GM10847 (cell line): ENCODE measurements around the gene TUBGCP6.

ENCODE experiments used
- POLR2A ChIP-seq: IDR thresholded peaks from 2 replicates; pipeline ENCODE4 v1.6.1; 2011; ENCODE audit not compliant: insufficient read length; ENCODE audit errors: extremely low read depth

Gene TUBGCP6

DNA sequence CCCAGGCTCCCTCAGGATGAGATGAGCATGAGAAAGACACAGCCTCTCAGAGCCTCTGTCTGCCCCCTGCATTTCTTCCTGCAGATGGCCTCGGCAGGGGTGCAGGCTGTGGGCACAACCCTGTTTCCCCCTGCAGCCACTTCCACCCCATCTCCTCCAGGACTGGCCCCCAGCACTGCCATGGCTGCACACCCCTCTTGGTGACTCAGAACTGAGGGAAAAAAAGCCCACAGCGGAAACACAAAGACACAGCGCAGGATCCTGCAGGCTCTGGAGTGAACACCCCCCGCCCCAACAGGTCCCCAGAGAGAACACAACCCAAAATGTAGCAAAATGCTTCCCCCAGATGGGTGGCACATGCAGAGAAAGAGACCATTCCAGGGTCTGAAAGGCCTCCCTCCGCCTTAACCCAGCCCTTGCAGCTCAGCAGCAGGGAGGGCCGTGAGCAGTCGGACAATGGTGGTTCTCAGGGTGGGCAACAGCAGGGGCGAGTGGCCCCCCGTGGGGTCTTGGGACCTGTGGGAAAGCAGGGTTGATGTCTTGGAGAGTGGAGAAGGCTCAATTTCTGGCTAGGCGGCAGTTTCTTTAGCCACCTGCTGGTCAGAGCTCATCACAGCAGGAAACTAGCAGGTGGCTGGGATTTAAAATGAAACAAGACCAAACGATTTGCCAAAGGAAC, 8.0 kb downstream of the TUBGCP6 start:
- TF ChIP-seq POLR2A, result no peak

DNA sequence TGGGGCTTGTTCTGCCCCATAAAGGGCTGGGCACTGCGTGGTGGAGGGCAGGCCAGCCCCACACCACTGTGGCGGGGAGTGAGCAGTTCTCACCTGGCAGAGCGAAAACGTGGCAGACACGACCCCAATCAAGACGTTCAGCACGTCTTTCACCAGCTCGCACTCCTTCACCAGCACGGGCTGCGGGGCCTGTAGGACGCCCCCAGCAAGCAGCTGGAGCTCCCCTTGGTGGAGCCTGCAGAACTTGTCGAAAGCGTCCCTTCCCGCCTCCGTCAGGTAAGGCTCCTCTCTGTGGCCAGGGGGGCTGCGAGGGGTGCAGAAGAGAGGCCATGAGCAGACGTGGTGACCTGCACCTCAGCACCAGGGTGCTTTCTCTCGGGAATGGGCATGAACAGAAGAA, 11.6 kb downstream of the TUBGCP6 start:
- TF ChIP-seq POLR2A, result no peak

DNA sequence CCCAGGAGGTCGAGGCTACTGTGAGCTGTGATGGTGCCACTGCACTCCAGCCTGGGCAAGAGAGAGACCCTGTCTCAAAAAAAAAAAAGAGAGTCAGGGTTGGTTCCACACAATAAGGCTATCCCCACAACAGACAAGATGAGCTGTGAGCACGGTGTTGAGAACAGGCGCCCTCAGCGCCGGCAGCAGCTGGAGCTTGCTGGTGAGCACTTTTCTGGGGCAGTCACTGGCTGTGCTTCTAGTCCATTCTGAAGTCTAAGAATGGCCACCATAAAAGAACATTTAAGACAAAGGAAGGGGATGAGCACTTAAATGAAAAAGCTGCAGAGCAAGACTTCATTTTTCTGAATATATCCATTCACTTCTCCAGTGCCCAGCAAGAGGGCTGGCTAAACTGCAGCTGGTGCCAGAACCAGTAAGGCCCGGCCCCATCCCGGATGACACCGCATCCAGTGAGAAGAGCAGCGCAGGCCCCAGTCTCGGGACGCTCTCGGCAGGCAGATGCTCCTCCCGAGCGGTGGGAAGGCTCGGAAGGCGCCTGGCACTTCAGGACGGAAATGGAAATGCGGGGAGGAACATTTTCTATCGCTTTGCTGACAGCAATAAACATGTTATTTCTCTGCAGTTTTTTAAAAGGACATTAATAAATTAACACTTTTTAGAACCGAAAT, 12.2 kb downstream of the TUBGCP6 start:
- TF ChIP-seq POLR2A, result no peak

DNA sequence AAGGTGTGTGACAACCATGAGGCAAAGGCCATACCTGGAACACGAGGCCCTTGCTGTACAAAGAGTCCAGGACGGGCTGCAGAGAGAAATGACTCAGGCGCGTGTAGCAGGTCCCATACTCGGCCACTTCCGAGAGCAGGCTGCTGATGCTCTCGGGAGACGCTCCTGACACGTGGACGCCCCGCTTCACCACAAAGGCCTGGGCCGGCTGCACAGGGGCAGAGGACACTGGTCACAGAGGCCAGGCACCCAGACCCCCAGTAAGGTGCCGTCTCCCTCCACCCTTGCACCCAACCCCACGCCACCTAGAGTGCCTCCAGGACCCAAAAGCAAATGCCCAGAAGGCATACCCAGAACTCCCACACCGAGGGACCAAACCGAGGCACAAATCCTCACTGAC, 15.5 kb downstream of the TUBGCP6 start:
- TF ChIP-seq POLR2A, result no peak

DNA sequence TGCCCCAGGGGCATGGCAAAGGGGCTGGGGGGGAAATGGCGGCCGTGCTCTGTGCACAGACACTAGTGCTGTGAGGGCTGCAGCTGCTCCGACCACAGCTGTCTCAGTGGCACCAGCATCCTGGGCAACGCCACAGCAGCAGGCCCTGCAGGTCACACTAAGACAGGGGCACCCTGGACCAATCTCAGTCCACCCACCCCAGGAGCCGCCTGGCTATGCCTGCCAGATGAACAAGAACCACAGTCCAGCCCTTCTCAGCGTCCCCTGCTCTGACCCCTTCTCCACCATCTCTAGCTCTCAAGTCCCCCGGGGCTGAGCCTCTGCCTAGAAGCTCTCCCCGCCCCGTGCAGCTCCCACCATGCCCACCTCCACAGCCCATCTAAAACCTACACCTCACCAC, 16.5 kb downstream of the TUBGCP6 start:
- no peak for TF ChIP-seq POLR2A

DNA sequence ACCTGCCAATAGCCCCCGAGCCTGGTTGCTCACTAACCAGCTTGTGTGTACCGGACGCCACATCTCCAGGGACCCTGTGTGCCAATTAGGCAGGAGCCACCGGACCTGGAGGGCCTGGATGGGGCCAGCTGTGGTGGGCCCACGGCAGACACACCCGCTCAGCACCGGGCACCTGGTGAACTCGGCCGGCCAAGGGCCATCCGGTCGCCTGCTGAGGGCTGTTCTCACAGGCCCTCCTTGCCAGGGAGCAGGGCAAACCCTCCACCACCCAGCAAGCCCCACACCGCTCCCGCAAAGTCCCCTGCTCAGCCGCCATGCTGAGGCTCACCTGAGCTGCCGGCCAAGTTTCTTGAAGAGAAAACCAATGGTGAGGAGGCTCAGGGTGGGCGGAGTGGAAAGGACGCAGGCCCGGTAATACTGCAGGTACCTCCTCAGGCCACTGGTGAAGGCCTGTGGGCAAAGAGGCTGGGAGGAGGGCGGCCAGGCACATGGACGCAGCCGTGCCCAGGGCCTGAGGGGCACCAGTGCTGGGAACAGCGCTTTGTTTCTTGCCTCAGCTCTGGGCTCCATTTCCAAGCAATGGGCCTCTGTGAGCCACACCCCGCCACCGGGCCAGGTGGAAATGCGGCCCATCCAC, 17.1 kb downstream of the TUBGCP6 start:
- TF ChIP-seq POLR2A, result no peak

DNA sequence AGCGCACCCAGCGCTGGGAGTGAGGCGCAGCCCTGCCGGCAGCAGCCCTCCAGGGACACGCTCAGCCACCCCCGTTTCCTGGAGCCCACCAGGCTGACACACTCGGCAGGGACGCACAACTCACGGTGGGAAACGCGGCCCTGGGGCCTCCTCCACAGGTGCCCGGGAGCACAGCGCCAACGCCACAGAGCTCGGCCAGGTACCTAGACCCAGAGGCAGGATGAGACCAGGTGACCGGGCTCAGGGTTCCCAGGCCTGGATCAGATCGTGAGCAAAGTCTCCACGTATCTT, 18.0 kb downstream of the TUBGCP6 start:
- no peak for TF ChIP-seq POLR2A

DNA sequence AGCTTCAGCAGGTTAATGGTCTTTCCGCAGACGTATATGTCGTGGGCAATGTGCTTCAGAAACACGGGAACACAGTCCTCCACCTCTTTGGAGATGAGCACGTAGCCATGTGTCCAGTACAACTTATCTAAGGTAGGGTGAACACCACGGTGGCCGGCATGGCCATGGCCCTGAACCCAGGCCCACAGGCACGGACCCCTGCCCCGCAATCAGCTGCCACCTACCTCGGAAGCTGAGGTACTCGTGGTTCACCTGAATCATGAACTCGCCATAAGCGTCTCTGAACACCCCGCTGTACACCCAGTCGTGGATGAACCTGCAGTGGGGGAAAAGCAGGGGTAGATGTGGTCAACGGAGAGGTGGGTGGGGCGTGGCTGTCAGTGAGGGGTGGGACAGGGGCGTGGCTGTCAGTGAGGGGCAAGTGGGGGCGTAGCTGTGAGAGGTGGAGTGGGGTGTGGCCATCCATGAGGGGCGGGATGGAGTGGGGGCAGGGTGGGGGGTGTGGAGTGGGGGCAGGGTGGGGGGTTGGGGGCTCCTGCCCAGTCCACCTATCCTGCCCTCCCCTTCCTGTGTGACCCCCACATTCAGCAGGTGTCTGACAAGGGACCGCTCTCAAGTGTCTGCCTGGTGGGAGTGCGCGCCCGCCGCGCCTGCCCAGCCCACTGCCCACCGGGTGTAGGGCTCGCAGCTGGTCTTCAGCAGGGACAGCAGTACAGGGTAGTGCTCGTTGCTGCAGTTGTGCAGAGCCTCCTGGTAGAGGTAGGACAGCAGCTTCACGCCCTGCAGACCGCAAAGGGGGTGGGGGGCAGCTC, 18.6 kb downstream of the TUBGCP6 start:
- no peak for TF ChIP-seq POLR2A

DNA sequence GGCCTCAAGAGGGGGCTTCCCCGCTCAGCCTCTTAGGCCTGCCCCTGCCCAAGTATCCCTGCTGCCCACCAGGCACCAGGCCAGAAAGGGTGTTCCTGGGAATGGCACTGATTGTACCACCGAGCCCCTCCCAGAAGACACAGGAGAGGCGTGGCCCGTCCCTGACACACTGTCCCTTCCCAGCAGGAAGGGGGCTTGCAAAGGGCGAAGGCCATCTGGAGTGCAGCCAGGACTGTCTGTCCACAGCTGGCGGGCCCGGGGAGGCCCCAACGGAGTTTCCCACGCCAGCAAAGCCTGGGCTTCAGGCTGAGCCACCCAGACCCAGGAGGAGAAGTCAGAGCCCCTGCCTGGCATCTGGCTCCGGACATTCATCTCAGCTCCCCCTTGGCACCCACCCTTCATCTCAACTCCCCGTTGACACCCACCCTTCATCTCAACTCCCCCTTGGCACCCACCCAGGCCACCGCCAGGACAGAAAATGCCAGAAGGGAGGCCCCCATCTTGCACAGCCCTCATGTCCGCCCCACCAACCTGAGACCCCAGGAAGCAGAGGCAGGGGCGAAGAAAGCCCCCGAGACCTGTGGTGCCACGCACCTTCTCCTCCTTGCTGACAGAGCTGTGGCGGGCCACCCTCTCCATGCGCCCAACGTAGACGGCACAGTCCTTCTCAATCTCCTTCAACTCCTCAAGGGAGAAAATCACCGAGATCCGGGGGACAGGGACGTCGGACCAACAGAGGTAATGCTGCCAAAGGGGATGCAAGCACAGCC, 19.4 kb downstream of the TUBGCP6 start:
- no peak for TF ChIP-seq POLR2A

DNA sequence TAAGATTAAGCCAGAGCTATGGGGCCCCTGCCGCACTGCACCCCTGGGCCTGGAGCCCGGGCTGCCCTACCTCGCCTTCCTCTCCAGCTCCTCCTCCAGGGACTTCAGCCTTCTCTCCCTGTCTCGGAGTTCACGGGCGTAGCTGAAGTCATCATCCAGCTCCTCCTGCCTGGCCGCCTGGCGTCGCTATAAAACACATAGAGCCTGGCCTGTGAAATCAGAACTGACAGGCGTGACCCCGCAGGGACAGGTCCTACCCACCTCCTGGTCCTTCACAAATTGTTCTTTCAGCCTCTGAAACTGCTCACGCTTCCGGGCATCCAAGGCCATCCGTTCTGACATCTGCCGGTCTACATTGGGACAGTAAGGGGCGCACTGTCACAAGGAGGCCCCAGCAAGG, 20.8 kb downstream of the TUBGCP6 start:
- TF ChIP-seq POLR2A, result no peak

DNA sequence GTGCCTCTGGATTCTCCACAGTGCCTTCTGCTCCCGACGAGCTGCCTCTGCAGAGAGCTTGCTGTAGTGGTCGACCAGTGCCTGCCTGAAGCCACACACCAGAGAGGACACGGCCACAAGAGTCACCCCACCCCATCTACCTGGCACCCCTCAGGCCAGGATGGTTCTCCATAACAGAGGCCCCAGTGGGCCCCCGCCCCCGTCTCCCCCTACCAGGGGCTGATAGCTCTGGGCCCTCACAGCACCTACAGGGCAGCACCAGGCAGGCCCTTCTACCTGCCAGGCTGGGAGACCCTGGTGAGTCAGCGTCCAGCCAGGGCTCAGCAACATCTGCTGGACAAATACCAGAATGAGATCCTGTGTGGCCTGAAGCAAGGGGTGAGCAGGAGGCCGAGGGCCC, 22.3 kb downstream of the TUBGCP6 start:
- no peak for TF ChIP-seq POLR2A

DNA sequence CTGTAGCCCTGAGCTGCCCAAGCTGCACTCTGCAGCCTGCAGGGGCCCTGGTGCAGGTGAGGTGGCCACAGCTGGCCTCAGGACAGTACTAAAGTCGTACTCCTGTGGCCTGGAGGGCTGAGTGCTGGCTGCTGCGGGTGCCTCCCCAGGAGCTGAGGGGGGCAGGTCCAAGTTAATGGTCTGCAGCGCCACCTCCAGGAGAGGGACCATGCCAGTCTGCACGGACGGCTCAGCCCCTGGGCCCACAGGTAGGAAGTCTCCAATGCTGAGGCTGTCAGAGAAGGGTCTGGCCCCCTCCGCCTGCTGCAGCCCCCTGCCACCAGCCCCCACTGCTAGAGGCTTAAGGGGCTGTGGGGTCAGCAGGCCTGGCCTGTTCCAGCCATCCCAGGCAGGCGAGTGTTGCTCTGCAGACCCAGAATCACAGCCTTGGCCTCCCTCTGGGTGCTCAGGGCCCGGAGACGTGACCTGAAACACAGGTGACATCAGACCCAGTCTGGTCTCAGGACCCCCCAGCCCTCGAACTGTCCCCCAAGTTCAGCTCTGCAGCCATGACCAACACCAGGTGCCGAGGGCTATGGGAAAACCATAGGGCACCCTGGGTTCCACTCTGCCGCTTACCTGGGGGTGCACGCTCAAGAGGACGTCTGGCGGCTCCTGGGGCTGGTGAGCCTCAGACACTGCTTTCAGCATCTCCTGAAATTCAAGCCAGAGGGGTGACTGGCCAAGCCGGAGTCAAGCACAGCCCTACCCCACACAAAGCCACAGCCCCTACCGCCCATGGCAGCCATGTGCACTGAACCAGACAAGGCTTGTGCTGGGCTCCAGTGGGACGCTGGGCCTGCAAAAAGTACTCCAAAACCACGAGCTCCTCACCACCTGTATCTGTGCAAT, 23.2 kb downstream of the TUBGCP6 start:
- no peak for TF ChIP-seq POLR2A

DNA sequence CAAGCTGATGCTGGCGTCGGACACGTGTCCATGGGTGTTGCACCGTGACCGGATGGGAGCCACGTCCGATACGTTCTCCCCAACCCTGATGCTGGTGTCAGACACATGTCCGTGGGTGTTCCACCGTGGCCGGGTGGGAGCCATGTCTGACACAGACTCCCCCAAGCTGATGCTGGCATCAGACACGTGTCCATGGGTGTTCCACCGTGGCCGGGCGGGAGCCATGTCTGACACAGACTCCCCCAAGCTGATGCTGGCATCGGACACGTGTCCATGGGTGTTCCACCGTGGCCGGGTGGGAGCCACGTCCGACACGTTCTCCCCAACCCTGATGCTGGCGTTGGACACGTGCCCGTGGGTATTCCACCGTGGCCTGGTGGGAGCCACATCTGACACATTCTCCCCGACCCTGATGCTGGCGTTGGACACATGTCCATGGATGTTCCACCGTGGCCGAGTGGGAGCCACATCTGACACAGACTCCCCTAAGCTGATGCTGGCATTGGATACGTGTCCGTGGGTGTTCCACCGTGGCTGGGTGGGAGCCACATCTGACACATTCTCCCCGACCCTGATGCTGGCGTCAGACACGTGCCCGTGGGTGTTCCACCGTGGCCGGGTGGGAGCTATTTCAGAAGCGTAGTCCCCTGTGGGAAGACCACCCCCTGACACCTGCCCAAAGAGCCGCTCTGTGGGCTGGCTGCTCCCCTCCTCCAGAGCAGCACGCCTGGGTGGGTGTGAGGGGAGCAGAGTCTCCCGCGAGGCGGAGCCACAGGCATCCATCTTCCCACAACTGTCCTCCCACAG, 24.0 kb downstream of the TUBGCP6 start:
- TF ChIP-seq POLR2A, result no peak

DNA sequence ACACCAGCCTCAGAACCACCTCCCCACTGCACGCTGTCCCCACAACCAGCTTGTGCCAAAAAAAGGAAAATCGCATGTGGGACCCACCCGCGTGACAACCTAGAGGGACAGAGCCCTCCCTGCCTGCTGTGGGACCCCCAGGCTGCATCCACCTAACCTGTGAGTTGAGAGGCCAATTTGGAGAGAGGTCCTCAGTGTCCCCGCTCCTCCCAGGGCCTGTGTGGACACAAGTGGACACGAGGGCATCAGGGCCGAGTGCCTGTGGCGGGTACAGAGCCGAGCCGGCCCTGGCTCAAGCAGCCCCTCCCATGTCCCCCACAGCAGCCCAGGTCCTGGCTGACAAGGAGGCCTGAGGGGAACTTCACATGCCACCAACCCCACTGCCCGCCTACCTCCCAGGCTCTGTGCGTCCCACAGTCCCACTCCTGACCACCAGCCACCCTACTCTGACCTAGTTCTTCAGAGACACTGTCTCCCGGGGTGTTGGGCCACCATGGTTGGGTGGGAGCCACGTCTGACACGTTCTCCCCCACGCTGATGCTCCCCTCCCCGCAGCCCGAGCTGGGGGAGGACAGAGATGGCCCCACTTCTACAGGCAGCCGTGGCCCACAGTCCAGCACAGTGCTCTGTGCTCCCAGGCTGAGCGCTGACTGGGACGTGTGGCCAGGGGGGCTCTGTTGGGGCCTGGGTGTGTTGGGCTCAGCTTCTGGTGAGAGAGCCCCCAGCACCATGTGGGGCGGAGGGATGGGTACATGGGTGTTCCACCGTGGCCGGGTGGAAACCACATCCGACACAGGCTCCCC, 24.8 kb downstream of the TUBGCP6 start:
- TF ChIP-seq POLR2A, result no peak
